ENCODE measurements around the gene MRPS26. TPM values are rescaled to one million over a fixed set of nuclear protein-coding genes. Genes with fewer than 3 reads are reported as not detected.

Gene MRPS26
- total and polyA plus RNA-seq, 10 of the 15 experiments (the other 5 are each of a cell fraction or from before 2014, with no cell fraction given): 3.9 to 95.3 (median 46.5) TPM

DNA sequence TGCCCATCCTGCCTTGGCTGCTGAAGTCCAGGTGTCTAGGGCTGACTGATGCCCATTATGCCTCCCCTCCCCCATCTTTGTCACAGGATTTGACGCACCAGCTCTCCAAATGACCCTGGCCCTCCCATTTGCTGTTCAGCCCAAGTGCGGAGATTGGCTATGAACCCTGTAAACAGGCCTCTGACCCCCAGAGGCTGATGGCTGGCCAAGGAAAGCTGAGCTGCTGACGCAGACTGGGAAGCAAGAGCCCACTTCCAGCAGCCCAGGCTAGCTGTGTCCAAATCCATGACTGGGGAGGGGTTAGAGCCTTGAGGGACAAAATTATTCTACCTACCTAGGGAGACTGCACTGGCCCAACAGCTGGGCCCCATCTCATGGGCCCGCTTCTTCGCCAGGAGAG lies 3.2 kb upstream of the MRPS26 start (continued):
- TF ChIP-seq FOXK2 (IDR thresholded peaks at IDR 0.05) (no peak), POLR2AphosphoS5 (IDR thresholded peaks at IDR 0.05; ENCODE audit: low read length) (no peak), TCF12 (IDR thresholded peaks at IDR 0.05; ENCODE audit: low read depth, low read length) (no peak), RAD51 (IDR thresholded peaks at IDR 0.05) (no peak), MTA3 (IDR thresholded peaks at IDR 0.05; ENCODE audit: borderline replicate concordance, low read length) (no peak), ZNF622 (IDR thresholded peaks at IDR 0.05) (no peak), STAT3 (IDR thresholded peaks at IDR 0.05; ENCODE audit: low read depth, low read length) (no peak)

DNA sequence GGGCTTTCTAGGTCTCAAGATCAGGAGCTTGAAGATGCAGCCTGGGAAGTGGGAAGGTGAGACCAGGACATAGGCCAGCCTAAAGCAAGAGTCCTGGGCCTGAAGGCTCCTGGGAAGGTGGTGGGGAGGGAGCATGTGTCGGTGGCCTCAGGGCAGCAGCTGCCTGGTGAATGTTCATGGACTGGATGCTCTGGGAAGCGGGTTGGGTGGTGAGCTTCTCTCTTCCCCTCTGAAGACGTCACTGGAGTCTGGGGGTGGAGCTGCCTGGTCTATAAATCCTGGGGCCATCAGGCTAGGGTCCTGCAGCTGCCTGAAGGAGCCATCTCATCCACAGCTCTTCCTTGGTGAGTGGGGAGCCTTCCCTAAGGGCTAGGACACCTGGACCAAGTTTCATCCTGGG lies 2.5 kb upstream of the MRPS26 start, which contains the start of gene GNRH2:
TSS of gene GNRH2 (plus strand) at position 301 of the 400 bp plus-strand sequence. CDS start 793 bp downstream, outside the sequence.
- Histone ChIP-seq H3K4me3 (no peak within 1 kb of the TSS), H3K4me1 (ENCODE audit: control insufficient read depth, insufficient read depth, low read length) (no peaks in the 10 kb centered on the region; the same call in 1 of the 2 replicates), H3K36me3 (ENCODE audit: control insufficient read depth in 2 of 2, insufficient read depth in 2 of 2, low read length in 1 of 2) (peaks cover 7 to 9% of the 10 kb centered on the region in 2 experiments; a peak in 3 of 4 replicates), H3K9ac (ENCODE audit: control insufficient read depth, insufficient read depth, low read length) (no peak within 1 kb of the TSS), H3K4me2 (ENCODE audit: control insufficient read depth, insufficient read depth) (no peak within 1 kb of the TSS), H2AFZ (ENCODE audit: control insufficient read depth, low read depth, low read length) (no peak within 1 kb of the TSS), H3K79me2 (ENCODE audit: control insufficient read depth, insufficient read depth, low read length) (peaks cover 13% of the 10 kb centered on the region), H4K20me1 (ENCODE audit: control insufficient read depth, insufficient read depth) (no peaks in the 10 kb centered on the region; the same call in 1 of the 2 replicates), H3K9me3 (replicated peaks; ENCODE audit: control insufficient read depth, insufficient read depth, low read length) (no peaks in the 10 kb centered on the region), H3K27ac (ENCODE audit: control insufficient read depth, insufficient read depth) (no peak within 1 kb of the TSS), H3K27me3 (replicated peaks in 1 of 2; ENCODE audit: control insufficient read depth in 2 of 2, insufficient read depth in 2 of 2, low read length in 1 of 2) (no peaks in the 10 kb centered on the region)
- DNase-seq (ENCODE audit: low read depth, low spot score): no peak
- ChIA-PET CTCF (interaction anchor here (0.6 kb wide), 1 partner anchor 86 kb away, joined by 4 read pairs; no protein-coding TSS in a partner anchor), POLR2A (interaction anchor here (0.8 kb wide), 1 partner anchor 43 kb away, joined by 4 read pairs; no protein-coding TSS in a partner anchor), RAD21 (ENCODE audit: unreplicated experiment) (no interaction called here), SMC1A (ENCODE audit: uncharacterized antibody, unreplicated experiment) (no interaction called here)
- TF ChIP-seq, protein P1, sequence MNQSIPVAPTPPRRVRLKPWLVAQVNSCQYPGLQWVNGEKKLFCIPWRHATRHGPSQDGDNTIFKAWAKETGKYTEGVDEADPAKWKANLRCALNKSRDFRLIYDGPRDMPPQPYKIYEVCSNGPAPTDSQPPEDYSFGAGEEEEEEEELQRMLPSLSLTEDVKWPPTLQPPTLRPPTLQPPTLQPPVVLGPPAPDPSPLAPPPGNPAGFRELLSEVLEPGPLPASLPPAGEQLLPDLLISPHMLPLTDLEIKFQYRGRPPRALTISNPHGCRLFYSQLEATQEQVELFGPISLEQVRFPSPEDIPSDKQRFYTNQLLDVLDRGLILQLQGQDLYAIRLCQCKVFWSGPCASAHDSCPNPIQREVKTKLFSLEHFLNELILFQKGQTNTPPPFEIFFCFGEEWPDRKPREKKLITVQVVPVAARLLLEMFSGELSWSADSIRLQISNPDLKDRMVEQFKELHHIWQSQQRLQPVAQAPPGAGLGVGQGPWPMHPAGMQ (IDR thresholded peaks at IDR 0.05; ENCODE audit: borderline replicate concordance): no peak
- TF ChIP-seq POLR2AphosphoS2 (IDR thresholded peaks at IDR 0.05; ENCODE audit: low read depth, low read length): 0 out of 2 replicates have a peak, but pooled peaks have one; percentile 0
- WGBS (ENCODE audit: insufficient coverage, insufficient replicate concordance, low lambda C conversion rate, missing lambda C conversion rate): 73% methylated on average over 3 of the region's 3 CpGs
- ATAC-seq: no peak
- BruUV-seq (replicated peaks): no TSS peak
- intact Hi-C loops (cut with micrococcal nuclease; ENCODE audit: unreplicated experiment): loop anchor here (10.0 kb wide), 1 partner anchor 161 kb away; the partner anchor contains the start of genes DDRGK1 and ITPA
- no peak for FAIRE-seq
- in situ Hi-C loops (cut with MboI): no loop called here

All from GM12878 (cell line).